ENCODE measurements around the gene IL3RA.
"Not testable (repeated sequence)": the region's sequence is repeated elsewhere in the genome, so short reads cannot be mapped to it uniquely, and the experiment has no call there.

IL3RA gene

GRCh38 chrX:1400049-1400448 lies 63.5 kb downstream of the IL3RA start:
- no peak for DNase-seq (ENCODE audit: low spot score)

- no peak for DNase-seq (ENCODE audit: low spot score)
Measured at GRCh38 chrX:1400742-1401471, 64.3 kb downstream of the IL3RA start.

- no peak for DNase-seq (ENCODE audit: low spot score)
Measured at GRCh38 chrX:1401611-1402430, 65.2 kb downstream of the IL3RA start.

GRCh38 chrX:1403228-1403627 lies 66.6 kb downstream of the IL3RA start:
- no peak for DNase-seq (ENCODE audit: low spot score)

GRCh38 chrX:1403867-1404266 lies 67.3 kb downstream of the IL3RA start:
- DNase-seq (ENCODE audit: low spot score): not testable (repeated sequence)

GRCh38 chrX:1405769-1406168 lies 69.2 kb downstream of the IL3RA start:
- not testable (repeated sequence) for DNase-seq (ENCODE audit: low spot score)

- DNase-seq (ENCODE audit: low spot score): no peak
Measured at GRCh38 chrX:1407035-1407434, 70.5 kb downstream of the IL3RA start.

- no peak for DNase-seq (ENCODE audit: low spot score)
Measured at GRCh38 chrX:1411326-1411725, 74.7 kb downstream of the IL3RA start.

- DNase-seq (ENCODE audit: low spot score): no peak
Measured at GRCh38 chrX:1412551-1413161, 76.1 kb downstream of the IL3RA start.

- no peak for DNase-seq (ENCODE audit: low spot score)
Measured at GRCh38 chrX:1416327-1416784, 79.8 kb downstream of the IL3RA start.

- no peak for DNase-seq (ENCODE audit: low spot score)
Measured at GRCh38 chrX:1416965-1417760, 80.6 kb downstream of the IL3RA start.

- DNase-seq (ENCODE audit: low spot score): no peak
Measured at GRCh38 chrX:1417921-1418771, 81.6 kb downstream of the IL3RA start.

GRCh38 chrX:1418901-1419544 lies 82.4 kb downstream of the IL3RA start:
- DNase-seq (ENCODE audit: low spot score): no peak

- DNase-seq (ENCODE audit: low spot score): no peak
Measured at GRCh38 chrX:1419545-1420355, 83.2 kb downstream of the IL3RA start.

GRCh38 chrX:1420371-1420770 lies 83.8 kb downstream of the IL3RA start:
- DNase-seq (ENCODE audit: low spot score): no peak

GRCh38 chrX:1421433-1422134 lies 85.0 kb downstream of the IL3RA start:
- DNase-seq (ENCODE audit: low spot score): no peak

GRCh38 chrX:1422135-1422465 lies 85.5 kb downstream of the IL3RA start:
- no peak for DNase-seq (ENCODE audit: low spot score)

GRCh38 chrX:1423215-1423614 lies 86.6 kb downstream of the IL3RA start:
- no peak for DNase-seq (ENCODE audit: low spot score)

GRCh38 chrX:1424147-1424851 lies 87.7 kb downstream of the IL3RA start:
- DNase-seq (ENCODE audit: low spot score): no peak
